ENCODE data around the gene MPZL3.

- TF ChIP-seq CTCF (IDR thresholded peaks at IDR 0.05) (no peak), POLR2A (IDR thresholded peaks at IDR 0.05) (no peak)
These were observed 11.0 kb downstream of the MPZL3 start for GRCh38 chr11:118240999-118241763.

All from adrenal gland (tissue), 5 donors.